ENCODE data around the gene BRMS1.

Gene BRMS1

GRCh38 chr11:66336234-66337102, 8.4 kb downstream of the BRMS1 start, which contains the start of gene RIN1:
Gene RIN1 (minus strand): TSS chr11:66336434. CDS start chr11:66336402, 32 bp downstream.
- H3K27me3 ChIP-seq (replicated peaks in 2 of 5; ENCODE audit: control insufficient read depth in 4 of 5, insufficient read depth in 5 of 5, low read length in 4 of 5) = peaks cover 0 to 2% (median 0%) of the 10 kb centered on the region in 5 experiments
- H3K36me3 ChIP-seq (ENCODE audit: control insufficient read depth in 4 of 4, insufficient read depth in 4 of 4, low read length in 3 of 4) = peaks cover 2 to 43% (median 35%) of the 10 kb centered on the region in 4 experiments
- no peak within 1 kb of the TSS for H3K27ac ChIP-seq (ENCODE audit: insufficient read depth in 1 of 2, low read depth in 1 of 2, low read length in 2 of 2, poor library complexity in 1 of 2, severe bottlenecking in 2 of 2)
- peak; percentile 48 to 88 (median 84) for DNase-seq
- H3K9me3 ChIP-seq (ENCODE audit: control extremely low read depth in 1 of 5, control insufficient read depth in 4 of 5, insufficient read depth in 2 of 5, low read depth in 1 of 5, low read length in 4 of 5) = no peaks in the 10 kb centered on the region
- H3K4me1 ChIP-seq (ENCODE audit: control extremely low read depth in 1 of 4, control insufficient read depth in 4 of 4, insufficient read depth in 4 of 4, low read length in 3 of 4) = peaks cover 0 to 22% (median 20%) of the 10 kb centered on the region in 4 experiments
- ChIA-PET POLR2A (interaction anchor here (0.6 kb wide), 1 partner anchor 1692 kb away, joined by 3 read pairs; no protein-coding TSS in a partner anchor), CTCF (interaction anchor here (0.9 to 7.3 kb wide), 5 partner anchors 9 to 119 kb away, joined by 3 to 86 read pairs (median 7); partner anchors contain the start of gene BRMS1)
- WGBS (ENCODE audit: insufficient coverage) = 24% methylated on average over 22 of the region's 22 CpGs
- peak within 1 kb of the TSS in 6 of 7 experiments; percentile 8 to 74 (median 49) for H3K4me3 ChIP-seq (ENCODE audit: control insufficient read depth in 1 of 7, extremely low read depth in 1 of 7, insufficient read depth in 4 of 7, low read depth in 2 of 7, low read length in 6 of 7)

GRCh38 chr11:66335531-66336233, 9.2 kb downstream of the BRMS1 start:
- WGBS (ENCODE audit: insufficient coverage) = 12% methylated on average over 31 of the region's 35 CpGs
- ChIA-PET CTCF (interaction anchor here (0.9 to 7.3 kb wide), 6 partner anchors 10 to 118 kb away, joined by 3 to 86 read pairs (median 7); partner anchors contain the start of gene BRMS1), POLR2A (interaction anchor here (0.6 kb wide), 2 partner anchors 46 to 1693 kb away, joined by 3 read pairs; partner anchors contain the start of gene YIF1A)
- Histone ChIP-seq H3K4me3 (ENCODE audit: control insufficient read depth in 1 of 7, extremely low read depth in 1 of 7, insufficient read depth in 4 of 7, low read depth in 2 of 7, low read length in 6 of 7) (peak overlapping the region in 6 of 7 experiments; percentile 8 to 74 (median 49)), H3K27ac (ENCODE audit: insufficient read depth in 1 of 2, low read depth in 1 of 2, low read length in 2 of 2, poor library complexity in 1 of 2, severe bottlenecking in 2 of 2) (no peak overlapping the region), H3K9me3 (ENCODE audit: control extremely low read depth in 1 of 5, control insufficient read depth in 4 of 5, insufficient read depth in 2 of 5, low read depth in 1 of 5, low read length in 4 of 5) (no peaks in the 10 kb centered on the region), H3K36me3 (ENCODE audit: control insufficient read depth in 4 of 4, insufficient read depth in 4 of 4, low read length in 3 of 4) (peaks cover 2 to 35% (median 28%) of the 10 kb centered on the region in 4 experiments), H3K27me3 (replicated peaks in 2 of 5; ENCODE audit: control insufficient read depth in 4 of 5, insufficient read depth in 5 of 5, low read length in 4 of 5) (peaks cover 0 to 2% (median 0%) of the 10 kb centered on the region in 5 experiments), H3K4me1 (ENCODE audit: control extremely low read depth in 1 of 4, control insufficient read depth in 4 of 4, insufficient read depth in 4 of 4, low read length in 3 of 4) (peaks cover 0 to 22% (median 20%) of the 10 kb centered on the region in 4 experiments)
- peak in 2 of 3 donors; percentile 18 to 42 for DNase-seq

- ChIA-PET POLR2A (interaction anchor here (0.6 kb wide), 1 partner anchor 46 kb away, joined by 3 read pairs; the partner anchor contains the start of gene YIF1A), CTCF (interaction anchor here (0.5 to 7.3 kb wide), 8 partner anchors 10 to 1010 kb away, joined by 3 to 86 read pairs (median 5); partner anchors contain the start of gene BRMS1)
- H3K9me3 ChIP-seq (ENCODE audit: control extremely low read depth in 1 of 5, control insufficient read depth in 4 of 5, insufficient read depth in 2 of 5, low read depth in 1 of 5, low read length in 4 of 5) = no peaks in the 10 kb centered on the region
- H3K27me3 ChIP-seq (replicated peaks in 2 of 5; ENCODE audit: control insufficient read depth in 4 of 5, insufficient read depth in 5 of 5, low read length in 4 of 5) = peaks cover 0 to 2% (median 0%) of the 10 kb centered on the region in 5 experiments
- H3K4me3 ChIP-seq (ENCODE audit: control insufficient read depth in 1 of 7, extremely low read depth in 1 of 7, insufficient read depth in 4 of 7, low read depth in 2 of 7, low read length in 6 of 7) = no peak overlapping the region
- H3K27ac ChIP-seq (ENCODE audit: insufficient read depth in 1 of 2, low read depth in 1 of 2, low read length in 2 of 2, poor library complexity in 1 of 2, severe bottlenecking in 2 of 2) = no peak overlapping the region
- WGBS (ENCODE audit: insufficient coverage) = 92% methylated on average over 36 of the region's 42 CpGs
- no peak for DNase-seq
- H3K36me3 ChIP-seq (ENCODE audit: control insufficient read depth in 4 of 4, insufficient read depth in 4 of 4, low read length in 3 of 4) = peaks cover 2 to 27% (median 21%) of the 10 kb centered on the region in 4 experiments
- H3K4me1 ChIP-seq (ENCODE audit: control extremely low read depth in 1 of 4, control insufficient read depth in 4 of 4, insufficient read depth in 4 of 4, low read length in 3 of 4) = peaks cover 0 to 22% (median 20%) of the 10 kb centered on the region in 4 experiments
Measured at GRCh38 chr11:66334605-66335442, 10.1 kb downstream of the BRMS1 start.

GRCh38 chr11:66333896-66334604, 10.9 kb downstream of the BRMS1 start:
- Histone ChIP-seq H3K4me3 (ENCODE audit: control insufficient read depth in 1 of 7, extremely low read depth in 1 of 7, insufficient read depth in 4 of 7, low read depth in 2 of 7, low read length in 6 of 7) (no peak overlapping the region), H3K27me3 (replicated peaks in 2 of 5; ENCODE audit: control insufficient read depth in 4 of 5, insufficient read depth in 5 of 5, low read length in 4 of 5) (peaks cover 0 to 2% (median 0%) of the 10 kb centered on the region in 5 experiments), H3K4me1 (ENCODE audit: control extremely low read depth in 1 of 4, control insufficient read depth in 4 of 4, insufficient read depth in 4 of 4, low read length in 3 of 4) (peaks cover 0 to 22% (median 20%) of the 10 kb centered on the region in 4 experiments), H3K9me3 (ENCODE audit: control extremely low read depth in 1 of 5, control insufficient read depth in 4 of 5, insufficient read depth in 2 of 5, low read depth in 1 of 5, low read length in 4 of 5) (no peaks in the 10 kb centered on the region), H3K36me3 (ENCODE audit: control insufficient read depth in 4 of 4, insufficient read depth in 4 of 4, low read length in 3 of 4) (peaks cover 2 to 19% (median 14%) of the 10 kb centered on the region in 4 experiments), H3K27ac (ENCODE audit: insufficient read depth in 1 of 2, low read depth in 1 of 2, low read length in 2 of 2, poor library complexity in 1 of 2, severe bottlenecking in 2 of 2) (no peak overlapping the region)
- POLR2A ChIA-PET = no interaction called here
- CTCF ChIA-PET = interaction anchor here (1.0 to 7.3 kb wide), 8 partner anchors 10 to 46 kb away, joined by 3 to 86 read pairs (median 7); partner anchors contain the start of genes B4GAT1, BRMS1 and CD248
- 93% methylated on average over 27 of the region's 29 CpGs for WGBS (ENCODE audit: insufficient coverage)
- no peak for DNase-seq

- 86% methylated on average over 14 of the region's 19 CpGs for WGBS (ENCODE audit: insufficient coverage)
- CTCF ChIA-PET = interaction anchor here (1.5 to 7.3 kb wide), 5 partner anchors 11 to 46 kb away, joined by 3 to 86 read pairs (median 14); partner anchors contain the start of genes B4GAT1, BRMS1 and CD248
- peaks cover 2 to 12% (median 9%) of the 10 kb centered on the region in 4 experiments for H3K36me3 ChIP-seq (ENCODE audit: control insufficient read depth in 4 of 4, insufficient read depth in 4 of 4, low read length in 3 of 4)
- no peak overlapping the region for H3K27ac ChIP-seq (ENCODE audit: insufficient read depth in 1 of 2, low read depth in 1 of 2, low read length in 2 of 2, poor library complexity in 1 of 2, severe bottlenecking in 2 of 2)
- H3K9me3 ChIP-seq (ENCODE audit: control extremely low read depth in 1 of 5, control insufficient read depth in 4 of 5, insufficient read depth in 2 of 5, low read depth in 1 of 5, low read length in 4 of 5) = no peaks in the 10 kb centered on the region
- no peak overlapping the region for H3K4me3 ChIP-seq (ENCODE audit: control insufficient read depth in 1 of 7, extremely low read depth in 1 of 7, insufficient read depth in 4 of 7, low read depth in 2 of 7, low read length in 6 of 7)
- H3K4me1 ChIP-seq (ENCODE audit: control extremely low read depth in 1 of 4, control insufficient read depth in 4 of 4, insufficient read depth in 4 of 4, low read length in 3 of 4) = peaks cover 0 to 26% (median 25%) of the 10 kb centered on the region in 4 experiments
- DNase-seq = no peak
- POLR2A ChIA-PET = no interaction called here
- peaks cover 0 to 2% (median 0%) of the 10 kb centered on the region in 5 experiments for H3K27me3 ChIP-seq (replicated peaks in 2 of 5; ENCODE audit: control insufficient read depth in 4 of 5, insufficient read depth in 5 of 5, low read length in 4 of 5)
Measured at GRCh38 chr11:66333220-66333877, 11.6 kb downstream of the BRMS1 start.
